Keratinocyte (primary cell): ENCODE measurements around the gene OPN4. TPM values are rescaled to one million over a fixed set of nuclear protein-coding genes. Genes with fewer than 3 reads are reported as not detected.
A peak's percentile ranks its signal among the peaks of the same experiment; 100 is the strongest.

Source experiments
- DNase-seq: peaks from one replicate; pipeline ENCODE4 v3.0.0-alpha.2; 2011; ENCODE audit warnings: low read depth, missing footprints, low spot score
- FAIRE-seq: peaks from 2 replicates; lab custom pipeline; 2011; peaks lifted over from hg19 to GRCh38; lab: Jason Lieb, UNC
- H2AFZ ChIP-seq: 2 replicates; pipeline ENCODE4 v1.6.0; 2012; ENCODE audit warnings: low read length, control low read depth, inconsistent platforms; ENCODE audit not compliant: control insufficient read depth
- H3K27ac ChIP-seq: 2 replicates; pipeline ENCODE4 v1.5.1; 2011; ENCODE audit warnings: low read length; ENCODE audit not compliant: control insufficient read depth, insufficient read depth
- H3K27me3 ChIP-seq: 3 replicates; pipeline ENCODE4 v1.6.0; 2011; ENCODE audit warnings: low read length; ENCODE audit not compliant: control insufficient read depth, insufficient read depth; ENCODE audit errors: extremely low read depth
- H3K36me3 ChIP-seq, 2 experiments: 2 replicates in 1 of 2; 3 replicates in 1 of 2; pipeline ENCODE4 v1.5.1; 2011; ENCODE audit warnings: low read length in 2 of 2, mild to moderate bottlenecking in 1 of 2; ENCODE audit not compliant: control insufficient read depth in 2 of 2, insufficient read depth in 2 of 2; ENCODE audit errors: extremely low read depth in 1 of 2
- H3K4me1 ChIP-seq: 3 replicates; pipeline ENCODE4 v1.5.1; 2011; ENCODE audit warnings: low read length; ENCODE audit not compliant: control insufficient read depth, insufficient read depth; ENCODE audit errors: extremely low read depth
- H3K4me2 ChIP-seq: 3 replicates; pipeline ENCODE4 v1.6.0; 2011; ENCODE audit warnings: low read depth, low read length; ENCODE audit not compliant: control insufficient read depth, insufficient read depth; ENCODE audit errors: extremely low read depth
- H3K4me3 ChIP-seq, 3 experiments: fragments of 200-600 bp in 1 of 3; sonication (generic) in 1 of 3; 2 replicates in 2 of 3; 3 replicates in 1 of 3; pipeline ENCODE4 v1.5.1; 2011 to 2016; ENCODE audit warnings: low read length in 3 of 3, mild to moderate bottlenecking in 3 of 3, control low read depth in 2 of 3, inconsistent platforms in 1 of 3, low read depth in 1 of 3, mixed read lengths in 1 of 3, mixed run types in 1 of 3, moderate library complexity in 1 of 3; ENCODE audit not compliant: control insufficient read depth in 2 of 3, insufficient read depth in 2 of 3; ENCODE audit errors: extremely low read depth in 1 of 3
- H3K79me2 ChIP-seq: 2 replicates; pipeline ENCODE4 v1.6.0; 2012; ENCODE audit warnings: low read length; ENCODE audit not compliant: control insufficient read depth, insufficient read depth
- H3K9ac ChIP-seq: 3 replicates; pipeline ENCODE4 v1.6.0; 2011; ENCODE audit warnings: low read length; ENCODE audit not compliant: control insufficient read depth, insufficient read depth; ENCODE audit errors: extremely low read depth
- H3K9me1 ChIP-seq: 3 replicates; pipeline ENCODE4 v1.6.0; 2011; ENCODE audit warnings: low read length; ENCODE audit not compliant: control insufficient read depth, insufficient read depth; ENCODE audit errors: extremely low read depth
- H3K9me3 ChIP-seq: 2 replicates; pipeline ENCODE4 v1.5.1; 2012; ENCODE audit warnings: low read depth, low read length; ENCODE audit not compliant: control insufficient read depth
- H4K20me1 ChIP-seq: 3 replicates; pipeline ENCODE4 v1.6.0; 2011; ENCODE audit warnings: low read length; ENCODE audit not compliant: control insufficient read depth, insufficient read depth; ENCODE audit errors: extremely low read depth
- EZH2 ChIP-seq: IDR thresholded peaks from one replicate; pipeline ENCODE4 v1.6.1; 2012; ENCODE audit warnings: inconsistent platforms, mild to moderate bottlenecking, low read length, moderate library complexity
- dilution Hi-C: fragments of 300-500 bp; cut with MboI; formaldehyde crosslinking; loops from one replicate; pipeline ENCODE4 v1.7.0; 2020; ENCODE audit warnings: low sequenced_read_pairs; ENCODE audit not compliant: extremely low pct_ligation_motif_present
- polyA plus RNA-seq, 5 experiments: library from polyadenylated mRNA; depleted of rRNA in 3 of 5; stranded (reverse) in 3 of 5; stranded (forward) in 1 of 5; unstranded in 1 of 5; fragments of >200 nt; gene quantifications; 1 replicate in 1 of 5; 2 replicates in 3 of 5; 3 replicates in 1 of 5; pipeline versions ENCODE4 v1.2.1 to v1.2.3, GENCODE V29; 2011 to 2012; ENCODE audit warnings: missing spikeins in 2 of 5, low read depth in 1 of 5, low replicate concordance in 1 of 5
- TF ChIP-seq, protein P1 (sequence below), 3 experiments: IDR thresholded peaks in 1 of 3; conservative IDR thresholded peaks in 1 of 3; optimal IDR thresholded peaks in 1 of 3; 2 replicates in 2 of 3; 3 replicates in 1 of 3; pipeline versions ENCODE3 to v1.5.1; 2011; ENCODE audit warnings: low read length in 3 of 3, mild to moderate bottlenecking in 3 of 3, moderate library complexity in 2 of 3, control low read depth in 1 of 3, inconsistent platforms in 1 of 3; ENCODE audit not compliant: insufficient read depth in 2 of 3; ENCODE audit errors: extremely low read depth in 1 of 3

The OPN4 gene
- polyA plus RNA-seq, 1 donor (not counting 4 experiments of a cell fraction or from before 2014, with no cell fraction given), result not detected

DNA sequence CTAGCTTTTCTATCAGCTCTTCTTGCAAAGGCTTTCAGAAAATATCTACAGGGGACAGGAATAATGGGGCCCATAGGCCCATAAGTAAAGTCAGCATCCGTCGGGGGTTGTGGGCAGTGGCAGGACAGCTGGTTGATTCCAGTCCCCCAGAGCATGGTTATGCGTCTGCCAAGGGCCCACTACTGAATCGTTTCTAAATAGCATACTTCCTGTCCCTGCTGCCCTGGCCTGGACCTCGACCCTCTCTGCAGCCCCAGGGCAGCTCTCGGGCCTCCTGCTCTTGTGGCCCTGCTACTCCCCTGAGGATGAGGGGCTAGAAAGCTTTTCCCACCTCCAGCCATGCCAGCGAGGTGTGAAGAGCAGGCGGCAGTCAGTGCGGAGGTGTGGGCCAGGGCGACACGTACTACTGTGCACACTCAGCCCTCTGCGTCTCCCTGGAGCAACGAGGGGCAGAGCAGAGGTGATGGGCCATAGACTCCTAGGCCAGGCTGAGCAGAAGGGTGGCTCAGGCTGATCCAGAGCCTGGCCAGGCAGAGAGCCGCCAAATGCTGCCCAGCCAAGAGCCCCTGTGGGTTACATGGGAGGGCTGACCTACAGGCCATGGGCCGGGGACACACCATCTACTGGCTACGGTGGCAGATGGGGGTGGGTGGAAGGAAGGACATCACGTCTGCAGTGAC, 4.7 kb upstream of the OPN4 start:
- FAIRE-seq (no peak), DNase-seq (no peak)
- Histone ChIP-seq H3K9ac (no peak overlapping the region), H3K27ac (no peak overlapping the region), H2AFZ (no peak overlapping the region), H3K79me2 (no peaks in the 10 kb centered on the region), H4K20me1 (no peaks in the 10 kb centered on the region), H3K4me2 (peak overlapping the region; percentile 27), H3K27me3 (peaks cover 11% of the 10 kb centered on the region), H3K9me1 (peaks cover 2% of the 10 kb centered on the region), H3K4me1 (peaks cover 28% of the 10 kb centered on the region), H3K36me3 (no peaks in the 10 kb centered on the region), H3K9me3 (no peaks in the 10 kb centered on the region), H3K4me3 (no peak overlapping the region)
- dilution Hi-C loops, result no loop called here
- TF ChIP-seq, protein P1, sequence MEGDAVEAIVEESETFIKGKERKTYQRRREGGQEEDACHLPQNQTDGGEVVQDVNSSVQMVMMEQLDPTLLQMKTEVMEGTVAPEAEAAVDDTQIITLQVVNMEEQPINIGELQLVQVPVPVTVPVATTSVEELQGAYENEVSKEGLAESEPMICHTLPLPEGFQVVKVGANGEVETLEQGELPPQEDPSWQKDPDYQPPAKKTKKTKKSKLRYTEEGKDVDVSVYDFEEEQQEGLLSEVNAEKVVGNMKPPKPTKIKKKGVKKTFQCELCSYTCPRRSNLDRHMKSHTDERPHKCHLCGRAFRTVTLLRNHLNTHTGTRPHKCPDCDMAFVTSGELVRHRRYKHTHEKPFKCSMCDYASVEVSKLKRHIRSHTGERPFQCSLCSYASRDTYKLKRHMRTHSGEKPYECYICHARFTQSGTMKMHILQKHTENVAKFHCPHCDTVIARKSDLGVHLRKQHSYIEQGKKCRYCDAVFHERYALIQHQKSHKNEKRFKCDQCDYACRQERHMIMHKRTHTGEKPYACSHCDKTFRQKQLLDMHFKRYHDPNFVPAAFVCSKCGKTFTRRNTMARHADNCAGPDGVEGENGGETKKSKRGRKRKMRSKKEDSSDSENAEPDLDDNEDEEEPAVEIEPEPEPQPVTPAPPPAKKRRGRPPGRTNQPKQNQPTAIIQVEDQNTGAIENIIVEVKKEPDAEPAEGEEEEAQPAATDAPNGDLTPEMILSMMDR (optimal IDR thresholded peaks at IDR 0.05 in 1 of 3, IDR thresholded peaks at IDR 0.05 in 1 of 3, conservative IDR thresholded peaks at IDR 0.05 in 1 of 3; ENCODE audit: extremely low read depth in 1 of 3, insufficient read depth in 2 of 3, low read length in 3 of 3), result no peak
- TF ChIP-seq EZH2, result no peak

DNA sequence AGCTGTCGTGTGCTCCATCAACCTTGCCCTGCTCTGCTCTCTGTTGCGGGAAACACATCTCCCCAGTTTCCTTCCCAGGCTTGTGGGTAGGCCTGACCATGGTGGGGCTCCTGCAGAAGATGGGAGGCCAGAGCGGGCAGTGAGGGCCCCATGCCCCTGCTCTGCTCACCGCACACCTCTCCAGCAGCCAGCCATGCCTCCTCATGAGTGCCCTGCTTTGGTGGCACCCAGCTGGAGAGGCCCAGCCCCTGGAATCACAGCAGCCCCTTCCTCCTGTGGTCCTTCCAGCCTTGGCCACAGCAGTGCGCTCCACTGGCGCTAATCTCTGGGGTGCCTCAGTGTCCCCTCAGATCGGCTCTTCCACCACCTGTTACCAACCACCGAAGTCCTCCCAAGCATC, 4.2 kb upstream of the OPN4 start:
- Histone ChIP-seq H3K27ac (no peak overlapping the region), H3K4me2 (no peak overlapping the region), H3K9me3 (no peaks in the 10 kb centered on the region), H3K9me1 (peaks cover 2% of the 10 kb centered on the region), H3K4me3 (no peak overlapping the region), H3K9ac (no peak overlapping the region), H4K20me1 (no peaks in the 10 kb centered on the region), H3K4me1 (peaks cover 27% of the 10 kb centered on the region), H3K36me3 (no peaks in the 10 kb centered on the region), H3K27me3 (peaks cover 11% of the 10 kb centered on the region), H2AFZ (no peak overlapping the region), H3K79me2 (no peaks in the 10 kb centered on the region)
- no peak for TF ChIP-seq EZH2
- TF ChIP-seq, protein P1 (optimal IDR thresholded peaks at IDR 0.05 in 1 of 3, IDR thresholded peaks at IDR 0.05 in 1 of 3, conservative IDR thresholded peaks at IDR 0.05 in 1 of 3; ENCODE audit: extremely low read depth in 1 of 3, insufficient read depth in 2 of 3, low read length in 3 of 3), result no peak
- FAIRE-seq (no peak), DNase-seq (no peak)
- dilution Hi-C loops, result no loop called here
